Stimulated activated CD8-positive, alpha-beta memory T cell treated with anti-CD3 and anti-CD28 coated beads, Interleukin-12 subunit alpha, Interleukin-12 subunit beta, amount 100 ng/mL, for 4 hours (primary cell): ENCODE data around the gene DCAF7.

Source experiments
- DNase-seq: peaks from one replicate; pipeline ENCODE4 v3.0.0-alpha.2; 2020; ENCODE audit warnings: low read depth

DCAF7 gene

DNA sequence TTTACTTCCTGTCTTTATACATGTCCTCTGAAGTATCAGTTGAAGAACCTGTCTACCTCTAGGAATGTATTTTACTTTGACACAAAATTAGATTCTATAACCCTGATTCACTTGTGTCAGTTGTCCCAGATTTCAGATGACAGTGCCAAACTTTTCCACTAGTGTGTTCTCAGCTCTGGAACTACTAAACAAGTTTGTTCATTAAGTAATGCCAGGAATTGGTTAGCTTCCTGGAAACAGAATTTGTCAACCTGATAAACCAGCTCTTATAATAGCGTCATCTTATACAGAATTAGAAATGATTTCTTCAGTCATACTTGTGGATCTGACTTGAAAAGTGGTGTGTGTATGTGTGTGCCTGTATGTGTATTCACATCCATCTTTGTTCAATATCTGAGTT lies 79.3 kb downstream of the DCAF7 start:
- no peak for DNase-seq

DNA sequence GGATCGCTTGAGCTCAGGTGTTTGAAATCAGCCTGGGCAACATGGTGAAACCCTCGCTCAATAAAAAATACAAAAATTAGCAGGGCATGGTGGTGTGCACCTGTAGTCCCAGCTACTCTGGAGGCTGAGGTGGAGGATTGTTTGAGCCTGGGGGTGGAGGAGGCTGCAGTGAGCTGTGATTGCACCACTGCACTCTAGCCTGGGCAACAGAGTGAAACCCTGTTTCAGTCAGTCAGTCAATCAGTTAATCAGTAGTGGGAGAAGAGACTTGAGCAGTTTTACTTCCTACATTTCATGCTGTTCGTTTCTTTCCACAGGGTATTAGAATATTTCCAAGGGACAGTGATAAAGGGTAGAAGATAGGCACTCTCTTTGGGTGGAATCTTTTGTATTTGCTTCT lies 80.8 kb downstream of the DCAF7 start:
- no peak for DNase-seq

DNA sequence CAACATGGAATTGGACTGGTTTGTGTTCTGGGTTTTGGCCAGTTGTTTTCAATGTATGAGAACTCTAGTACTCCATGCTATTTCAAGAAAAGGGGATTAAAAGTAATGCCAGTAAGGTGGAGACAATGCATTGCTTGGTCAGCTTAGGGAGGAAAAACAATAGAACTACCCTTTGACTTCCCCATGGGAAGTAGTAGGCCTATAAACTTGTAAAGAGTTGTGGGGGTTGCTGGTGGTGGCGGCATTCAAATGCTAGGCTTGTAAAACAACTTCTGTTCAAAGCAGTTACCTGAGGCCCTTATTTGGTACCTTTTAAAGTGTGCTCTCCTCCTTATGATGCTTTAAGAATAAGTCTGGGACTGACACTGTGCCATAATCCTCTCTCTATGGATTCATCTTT lies 81.3 kb downstream of the DCAF7 start:
- DNase-seq, result no peak

DNA sequence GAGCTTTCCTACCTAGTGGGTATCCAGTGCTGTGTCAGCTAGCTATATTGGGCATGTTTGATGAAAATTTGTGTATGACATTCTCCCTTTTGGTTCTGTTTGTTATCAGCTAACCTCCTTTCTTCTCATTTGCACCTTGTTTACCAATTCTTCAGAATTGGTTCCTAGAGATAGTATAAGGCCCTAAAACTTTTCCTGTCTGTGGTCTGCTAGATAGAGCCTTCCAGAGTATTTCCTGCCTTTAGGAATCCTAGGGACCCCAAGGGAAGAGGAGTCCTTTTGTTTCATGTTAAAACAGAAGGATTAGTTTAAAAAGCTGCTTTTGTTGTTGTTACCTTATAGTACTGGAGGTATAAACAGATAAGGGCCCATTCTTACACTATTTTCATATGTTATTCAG lies 83.5 kb downstream of the DCAF7 start:
- no peak for DNase-seq

DNA sequence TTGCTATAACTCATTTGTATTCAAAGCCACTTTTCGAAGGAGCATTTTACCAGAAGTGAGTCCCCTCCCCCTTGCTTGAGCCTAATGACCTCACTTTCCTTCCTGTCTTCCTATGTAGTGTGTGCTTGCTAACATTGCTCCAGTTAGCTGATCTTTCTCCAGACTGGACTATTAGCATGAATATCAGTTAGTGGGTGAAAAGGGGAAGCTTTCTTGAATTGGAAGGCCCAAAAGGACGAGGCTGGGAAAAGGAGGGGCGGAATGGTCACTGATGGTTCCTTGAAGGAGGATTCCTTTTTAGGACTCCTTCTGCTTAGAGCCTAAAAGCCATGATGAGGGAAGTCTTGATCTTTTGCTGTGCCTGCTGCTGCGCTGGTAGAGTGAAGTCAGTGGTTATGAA lies 83.9 kb downstream of the DCAF7 start:
- DNase-seq, result no peak

DNA sequence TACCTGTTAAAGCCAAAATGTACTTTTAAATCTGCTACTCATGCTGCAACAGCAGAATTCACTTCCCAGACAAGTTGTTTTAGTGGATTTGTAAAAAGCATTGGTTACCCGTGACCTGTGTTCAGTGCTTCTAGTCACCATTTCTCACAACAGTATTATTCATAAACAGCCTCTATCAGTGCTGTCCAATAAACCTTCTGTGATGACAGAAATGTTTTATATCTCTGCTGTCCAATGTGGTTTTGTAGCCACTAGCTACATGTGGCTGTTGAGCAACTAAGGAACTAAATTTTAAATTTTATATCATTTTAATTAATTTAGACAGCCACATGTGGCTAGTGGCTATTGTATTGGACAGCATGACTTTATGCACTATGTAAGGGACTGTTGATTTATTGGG lies 84.5 kb downstream of the DCAF7 start:
- no peak for DNase-seq

DNA sequence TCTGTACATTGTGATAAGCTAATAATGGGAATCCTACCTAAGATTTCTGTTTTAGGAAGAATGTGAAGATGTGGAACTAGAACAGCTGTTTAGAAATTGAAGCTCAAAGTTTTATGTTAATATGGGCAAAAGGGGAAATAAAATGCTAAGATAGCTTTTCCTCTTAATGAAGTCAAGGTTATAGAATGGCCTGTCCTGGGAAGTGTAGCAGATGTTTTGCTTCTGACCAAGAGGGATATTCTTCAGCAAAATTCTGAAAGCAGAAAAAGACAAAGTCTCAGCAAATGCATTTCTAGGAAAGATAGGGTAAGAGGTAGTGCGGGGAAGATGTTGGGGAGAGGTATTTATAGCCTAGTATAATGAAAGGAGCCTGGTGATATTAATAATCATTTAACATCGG lies 85.0 kb downstream of the DCAF7 start:
- DNase-seq, result no peak

DNA sequence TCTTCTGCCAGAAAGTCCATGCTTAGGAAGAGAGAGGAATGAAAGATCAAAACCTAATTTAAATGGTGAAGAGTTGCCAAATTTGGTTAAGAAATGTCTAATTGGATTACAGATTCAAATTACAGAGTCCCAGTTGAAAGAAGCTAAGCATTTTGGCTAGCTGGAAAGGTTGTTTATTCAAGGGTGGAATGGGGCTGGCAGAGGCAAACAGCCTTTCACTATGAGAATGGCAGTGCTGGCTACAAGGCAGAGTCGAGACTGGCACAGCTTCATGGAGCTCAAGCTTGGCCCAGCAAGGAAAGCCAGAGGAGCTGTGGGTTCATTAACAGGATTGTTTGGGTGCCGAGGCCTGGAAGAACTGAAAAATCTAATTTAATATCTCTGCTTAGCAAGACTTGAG lies 85.5 kb downstream of the DCAF7 start:
- no peak for DNase-seq

DNA sequence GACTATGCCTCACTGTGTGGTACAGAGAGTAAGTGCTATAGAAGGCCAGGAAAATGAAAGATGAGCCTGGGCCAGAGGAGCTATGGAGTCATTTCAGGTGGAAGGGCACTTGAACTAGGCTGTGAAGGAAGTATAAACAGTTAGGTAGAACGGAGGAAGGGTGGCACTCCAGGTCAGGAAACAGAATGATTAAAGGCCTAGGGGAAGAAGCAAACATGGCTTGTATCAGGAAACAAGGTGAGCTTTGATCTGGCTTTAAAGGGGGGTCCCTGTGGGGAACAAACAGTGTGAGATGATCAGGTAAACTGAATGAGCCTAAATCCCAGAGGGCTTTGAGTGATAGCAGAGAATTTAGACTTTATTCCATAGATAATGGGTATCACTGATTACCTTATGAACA lies 88.8 kb downstream of the DCAF7 start:
- no peak for DNase-seq

DNA sequence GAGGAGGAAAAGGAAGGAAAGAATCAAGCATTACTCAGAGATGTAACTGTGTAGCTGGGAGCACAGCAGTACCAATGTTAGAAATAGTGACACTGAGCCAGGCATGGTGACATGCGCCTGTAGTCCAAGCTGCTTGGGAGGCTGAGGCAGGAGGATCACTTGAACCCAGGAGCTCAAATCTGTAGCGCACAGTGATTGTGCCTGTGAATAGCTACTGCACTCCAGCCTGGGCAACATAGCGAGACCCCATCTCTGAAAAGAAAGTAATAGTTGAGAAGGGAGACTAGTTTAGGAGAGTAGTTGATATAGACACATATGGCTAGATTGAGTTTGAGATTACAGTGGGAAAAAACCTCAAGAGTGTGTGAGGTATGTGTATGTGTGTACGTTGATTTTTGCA lies 89.8 kb downstream of the DCAF7 start:
- DNase-seq, result no peak

DNA sequence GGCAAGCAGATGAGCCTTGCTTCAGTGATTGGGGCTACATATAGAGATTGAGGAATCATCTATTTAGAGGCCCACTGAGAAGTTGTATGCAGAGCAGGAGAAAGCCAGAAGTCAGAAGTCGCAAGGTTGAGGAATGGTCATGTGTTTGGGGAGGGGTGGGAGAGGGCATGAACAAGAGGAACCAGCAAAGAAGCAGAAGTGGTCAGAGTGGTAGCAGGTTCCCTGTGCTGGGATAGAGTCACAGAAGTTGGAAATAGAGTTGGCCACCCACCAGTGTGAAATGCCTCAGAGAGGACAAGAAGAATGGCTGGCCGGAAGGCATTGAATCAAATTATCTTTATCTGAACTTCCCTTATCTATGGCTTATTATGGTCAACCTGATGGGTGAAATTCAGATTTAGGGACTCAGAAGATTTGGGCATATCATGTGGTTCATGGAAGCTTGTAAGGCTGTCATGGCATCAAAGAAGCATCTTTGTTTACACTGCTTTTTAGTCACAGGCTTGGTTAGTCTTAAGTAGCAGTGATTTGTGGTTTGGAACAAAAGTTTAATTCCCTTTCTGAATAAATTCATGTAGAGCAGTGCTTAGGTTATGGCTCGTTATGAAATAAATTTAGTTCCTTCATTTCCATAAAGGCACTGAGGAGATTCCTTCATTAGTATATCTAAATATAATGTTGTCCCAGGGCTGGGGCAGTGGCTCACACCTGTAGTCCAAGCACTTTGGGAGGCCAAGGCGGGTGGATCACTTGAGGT lies 91.6 kb downstream of the DCAF7 start:
- no peak for DNase-seq
